GM18502 (cell line): ENCODE measurements around the gene BEST2.
A peak's percentile ranks its signal among the peaks of the same experiment; 100 is the strongest.

Source experiments
- ATAC-seq: cut with Tn5 transposase; IDR thresholded peaks from one replicate; pipeline ENCODE4 v1.9.1; 2021; ENCODE audit warnings: mild to moderate bottlenecking; ENCODE audit not compliant: unreplicated experiment, poor library complexity

BEST2 gene

DNA sequence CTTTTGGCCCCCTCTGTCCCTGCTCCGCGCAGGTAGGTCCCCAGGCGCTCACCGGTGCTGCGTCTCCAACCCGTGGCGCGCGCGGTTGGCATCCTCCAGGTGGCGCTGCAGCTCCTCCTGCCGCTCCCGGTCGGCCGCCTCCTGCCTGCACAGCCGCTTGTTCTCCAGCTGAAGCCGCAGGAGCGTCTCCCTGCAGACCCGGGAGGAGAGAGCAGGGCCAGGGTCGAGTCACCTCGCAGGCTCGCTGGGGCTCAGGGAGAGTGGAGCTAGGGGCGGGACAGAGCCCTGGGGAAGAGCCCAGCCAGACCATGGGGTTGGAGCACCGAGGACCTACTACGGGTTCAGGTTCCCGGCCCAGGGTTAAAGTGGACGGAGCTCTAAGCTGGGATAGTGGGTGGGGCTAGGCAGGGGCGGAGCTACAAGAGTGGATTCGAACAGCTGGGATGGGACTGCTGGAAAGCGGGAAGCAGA is 14.5 kb downstream of the BEST2 start:
- ATAC-seq = no peak

DNA sequence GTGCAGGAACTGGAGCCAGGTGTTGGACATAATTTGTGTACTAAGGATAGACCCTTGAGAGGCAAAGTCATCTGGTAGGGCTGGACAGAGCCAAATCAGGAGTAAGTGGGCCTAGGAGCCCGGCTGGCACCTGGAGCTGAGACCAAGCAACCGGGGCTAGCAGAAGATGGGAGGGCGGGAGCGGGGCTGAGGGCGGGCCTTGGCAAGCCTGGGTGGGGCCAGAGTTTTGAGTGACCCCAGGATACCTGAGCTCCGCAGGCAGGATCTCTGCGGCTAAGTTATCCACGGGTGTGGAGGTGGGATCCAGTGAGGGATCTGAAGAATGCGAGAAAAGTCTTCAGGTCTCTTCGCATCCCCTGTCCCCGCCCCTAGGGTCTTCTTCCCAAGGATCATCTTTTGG is 15.6 kb downstream of the BEST2 start:
- no peak for ATAC-seq

DNA sequence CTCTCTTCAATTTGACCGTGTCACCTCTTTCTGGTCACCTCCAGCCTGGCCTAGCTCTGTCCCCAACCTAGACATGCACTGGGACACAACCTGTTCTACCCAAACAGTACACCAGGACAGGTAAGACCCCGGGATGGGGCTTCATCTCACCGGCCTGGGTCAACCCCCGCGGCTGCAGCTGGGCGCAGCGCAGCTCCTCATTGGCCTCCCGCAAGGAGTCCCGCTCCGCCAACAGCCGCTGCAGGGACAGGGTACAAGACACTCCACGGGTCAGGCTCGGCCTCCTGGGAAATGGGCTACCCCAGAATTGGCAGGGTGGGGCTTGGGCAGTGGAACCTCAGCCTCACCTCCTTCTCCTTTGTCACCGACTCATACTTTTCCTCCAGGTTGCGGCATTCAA is 16.1 kb downstream of the BEST2 start:
- no peak for ATAC-seq

DNA sequence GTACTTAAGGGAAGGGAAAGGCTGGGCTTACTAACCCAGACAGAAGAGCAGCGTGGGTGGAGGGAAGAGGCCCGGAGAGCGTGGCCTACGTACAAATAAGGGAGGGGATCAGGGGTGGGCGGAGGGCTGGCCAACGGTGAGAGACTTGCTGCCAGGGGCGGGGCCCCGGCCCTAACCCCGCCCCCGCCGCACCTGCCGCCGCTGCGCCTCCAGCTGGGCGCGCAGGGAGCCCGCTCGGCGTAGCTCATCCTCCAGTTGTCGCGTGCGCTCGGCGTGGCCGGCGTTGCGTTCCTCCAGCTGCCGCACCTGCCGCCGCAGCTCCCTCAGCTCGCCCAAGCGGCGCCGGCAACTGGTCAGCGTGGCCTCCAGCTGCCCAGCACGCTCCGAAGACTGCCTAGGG is 18.1 kb downstream of the BEST2 start:
- ATAC-seq = no peak

DNA sequence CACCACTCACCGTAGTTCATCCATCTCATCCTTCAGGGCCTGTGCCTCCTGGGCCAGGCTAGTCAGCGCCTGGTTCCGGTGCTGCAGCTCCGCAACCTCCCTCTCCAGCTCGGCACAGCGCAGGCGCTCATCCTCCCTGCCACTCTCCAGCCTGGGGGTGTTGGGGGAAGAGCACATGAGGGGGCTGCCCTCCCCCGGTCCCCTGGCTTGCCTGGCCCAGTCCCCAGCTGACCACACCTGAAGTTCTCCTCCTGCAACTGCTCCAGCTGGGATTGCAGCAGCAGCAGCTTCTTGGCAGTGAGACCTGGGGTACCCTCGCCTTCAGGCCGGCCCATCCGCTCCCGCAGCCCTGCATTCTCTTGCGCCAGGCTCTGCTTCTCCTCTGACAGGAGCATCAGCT is 19.3 kb downstream of the BEST2 start:
- ATAC-seq = no peak

DNA sequence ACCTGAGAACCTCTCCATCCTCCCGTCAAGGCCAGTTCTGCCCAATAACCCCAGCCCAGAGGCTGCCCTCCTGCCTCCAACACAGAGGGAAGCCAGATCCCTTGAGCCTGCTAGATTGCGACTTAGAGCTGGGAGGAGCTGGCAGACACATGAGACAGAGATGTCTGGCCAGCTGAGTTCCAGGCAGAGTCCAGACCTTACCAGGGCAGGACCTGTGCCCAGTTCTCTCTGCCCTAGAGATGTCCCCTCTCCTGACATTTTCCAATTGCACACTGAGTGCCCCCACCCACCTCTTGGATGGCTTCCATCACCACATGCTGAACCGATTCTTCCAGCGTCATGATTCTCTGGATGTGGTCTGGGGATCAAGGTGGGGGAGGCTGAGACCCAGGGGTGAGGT is 20.7 kb downstream of the BEST2 start:
- ATAC-seq = no peak

DNA sequence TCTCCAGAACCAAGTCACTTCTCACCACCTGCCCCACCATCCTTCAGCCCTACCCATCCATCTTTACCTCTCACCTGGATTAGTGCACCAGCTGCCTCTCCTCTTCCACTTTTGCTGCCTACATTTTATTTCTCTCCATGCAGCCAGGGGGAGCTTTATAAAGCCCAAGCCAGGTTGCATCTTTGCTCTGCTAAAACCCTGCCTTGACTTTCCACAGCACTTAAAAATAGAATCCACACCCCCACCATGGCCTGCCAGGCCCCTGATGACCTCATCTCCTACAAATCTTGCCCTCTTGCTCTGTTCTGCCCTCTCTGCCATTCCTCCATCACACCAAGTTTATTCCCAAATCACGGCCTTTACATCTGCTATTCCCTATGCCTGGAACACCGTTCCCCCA is 22.0 kb downstream of the BEST2 start:
- ATAC-seq = no peak

DNA sequence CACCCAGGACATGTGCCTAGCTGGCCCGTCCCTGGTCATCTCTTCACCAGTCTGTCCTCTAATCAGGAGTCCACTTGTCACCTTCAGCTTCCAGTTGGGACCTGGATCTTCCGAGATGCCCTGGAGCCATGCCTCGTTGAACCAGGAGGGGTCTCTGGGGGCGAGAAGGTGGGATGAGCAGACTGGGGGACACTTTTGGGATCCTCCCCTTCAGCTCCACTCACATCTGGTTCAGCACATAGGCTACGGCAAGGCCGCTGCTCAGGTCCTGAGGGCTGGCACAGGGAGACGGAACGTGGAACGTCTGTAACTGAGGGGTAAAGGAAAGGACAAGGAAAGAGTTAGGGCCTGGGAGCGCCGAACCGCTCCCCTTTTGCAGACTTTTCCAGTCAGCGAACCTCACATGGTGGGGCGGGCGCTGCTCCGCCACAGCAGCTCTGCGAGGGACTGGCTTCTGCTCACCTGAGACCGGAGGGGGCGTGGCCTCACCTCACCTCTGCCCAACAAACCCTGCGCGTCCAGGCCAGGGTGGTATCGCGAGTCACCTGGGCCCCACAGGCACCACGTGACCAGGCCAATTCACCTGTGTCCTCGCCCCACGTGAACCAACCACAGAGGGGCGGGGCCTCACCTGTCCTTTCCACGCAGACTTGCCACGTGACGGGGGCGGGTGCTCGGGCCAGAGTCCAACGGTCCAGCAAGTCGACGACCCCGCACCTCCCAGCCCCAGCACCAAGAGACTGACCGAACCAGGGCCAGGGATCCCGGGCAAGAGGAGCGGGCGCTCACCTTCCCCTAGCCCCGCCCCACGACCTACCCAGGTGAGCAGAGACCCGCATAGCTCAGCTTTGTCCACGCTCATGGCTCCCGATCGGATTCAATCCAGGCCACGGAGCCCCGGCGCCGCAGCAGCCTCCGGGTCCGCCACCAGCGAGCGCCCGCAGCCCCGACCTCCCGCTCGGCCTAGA is 23.3 kb downstream of the BEST2 start, which contains the start of gene HOOK2:
Gene HOOK2, minus strand, starts transcription at position 965 of the 968 bp plus-strand sequence. Its CDS starts 103 bp downstream, at position 862.
- ATAC-seq = no peak

DNA sequence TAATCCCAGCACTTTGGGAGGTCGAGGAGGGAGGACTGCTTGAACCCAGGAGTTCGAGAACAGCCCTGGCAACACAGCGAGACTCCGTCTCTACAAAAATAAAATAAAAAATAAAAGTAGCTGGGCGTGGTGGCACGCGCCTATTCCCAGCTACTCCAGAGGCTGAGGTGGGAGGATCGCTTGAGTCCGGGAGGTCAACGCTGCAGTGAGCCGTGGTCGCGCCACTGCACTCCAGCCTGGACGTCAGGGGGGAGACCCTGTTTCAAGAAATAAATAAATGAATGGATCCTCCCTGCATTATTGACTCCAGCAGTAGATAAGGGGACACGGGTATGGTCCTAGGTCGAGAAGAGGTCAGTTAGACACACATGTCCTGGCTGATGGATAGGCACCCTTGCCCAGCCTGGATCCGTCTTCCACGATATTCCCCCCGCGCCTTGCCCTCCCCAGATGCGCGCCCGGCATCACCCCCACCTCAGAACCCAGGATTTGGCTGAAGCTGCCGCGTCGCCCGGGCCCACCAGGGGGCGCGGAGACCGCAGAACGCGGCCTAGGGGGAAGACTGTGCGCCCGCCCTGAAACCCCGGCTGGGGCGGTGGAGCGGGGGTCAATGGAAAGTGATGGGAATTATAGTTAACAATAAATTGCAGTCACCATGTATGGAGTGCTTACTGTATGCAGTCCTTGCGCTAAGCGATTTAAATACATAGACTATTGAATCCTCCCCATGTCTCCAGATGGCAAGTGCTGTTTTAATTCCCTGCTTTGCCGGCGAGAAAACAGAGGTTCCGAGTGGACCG is 25.8 kb downstream of the BEST2 start:
- ATAC-seq = peak; percentile 34

DNA sequence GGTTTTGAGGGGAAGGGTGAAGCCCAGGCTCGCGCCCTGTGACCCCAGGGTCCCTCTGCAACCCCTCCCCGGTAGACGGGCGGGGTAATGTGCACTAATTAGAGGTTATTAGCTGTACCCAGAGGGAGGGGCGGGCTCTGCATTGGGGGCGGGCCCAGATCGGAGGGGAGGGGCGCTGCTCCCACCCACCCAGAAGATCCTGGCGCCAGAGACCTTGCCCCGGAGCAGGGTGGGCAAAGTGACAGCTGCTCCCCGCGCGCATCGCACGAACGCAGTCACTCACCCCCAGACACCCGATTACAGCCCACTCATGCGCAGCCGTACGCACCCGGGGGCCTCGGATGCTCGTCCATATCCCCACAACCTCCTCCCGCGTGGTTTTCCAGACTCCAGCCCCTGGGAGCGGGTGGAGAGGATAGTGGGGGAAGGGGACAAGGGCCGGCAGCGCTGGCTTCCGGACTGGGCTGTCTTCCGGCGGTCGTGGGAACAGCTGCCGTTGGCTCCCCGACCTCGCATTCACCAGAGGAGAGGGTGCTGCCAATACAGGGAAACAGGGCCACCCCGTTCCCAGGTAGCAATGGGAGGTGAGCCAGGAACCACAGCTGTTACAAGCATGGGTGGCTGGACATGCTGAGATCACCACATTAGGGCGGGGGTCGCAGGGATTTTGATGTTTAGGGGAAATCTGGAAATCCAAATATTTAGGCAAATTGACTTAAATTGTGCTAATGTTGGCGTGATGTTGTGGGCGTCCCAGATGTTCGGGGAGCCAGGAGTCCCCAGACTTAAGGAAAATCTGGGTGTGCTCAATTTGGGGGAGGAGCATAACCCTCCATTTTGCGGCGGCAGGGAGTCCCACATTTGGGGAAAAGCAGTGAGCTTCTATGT is 26.7 kb downstream of the BEST2 start:
- no peak for ATAC-seq

DNA sequence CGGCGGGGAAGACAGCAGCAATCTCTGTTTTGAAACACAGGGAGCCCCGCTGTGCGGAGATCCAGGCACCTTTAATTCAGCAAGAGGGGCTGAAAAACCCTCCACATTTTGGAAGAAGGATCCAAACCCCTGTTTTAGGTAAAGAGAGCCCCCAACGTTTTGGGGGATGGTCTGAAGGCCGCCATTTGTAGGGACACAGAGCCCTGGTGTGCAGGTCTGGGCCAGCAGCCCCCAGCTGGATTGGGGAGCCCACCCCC is 27.2 kb downstream of the BEST2 start:
- no peak for ATAC-seq

DNA sequence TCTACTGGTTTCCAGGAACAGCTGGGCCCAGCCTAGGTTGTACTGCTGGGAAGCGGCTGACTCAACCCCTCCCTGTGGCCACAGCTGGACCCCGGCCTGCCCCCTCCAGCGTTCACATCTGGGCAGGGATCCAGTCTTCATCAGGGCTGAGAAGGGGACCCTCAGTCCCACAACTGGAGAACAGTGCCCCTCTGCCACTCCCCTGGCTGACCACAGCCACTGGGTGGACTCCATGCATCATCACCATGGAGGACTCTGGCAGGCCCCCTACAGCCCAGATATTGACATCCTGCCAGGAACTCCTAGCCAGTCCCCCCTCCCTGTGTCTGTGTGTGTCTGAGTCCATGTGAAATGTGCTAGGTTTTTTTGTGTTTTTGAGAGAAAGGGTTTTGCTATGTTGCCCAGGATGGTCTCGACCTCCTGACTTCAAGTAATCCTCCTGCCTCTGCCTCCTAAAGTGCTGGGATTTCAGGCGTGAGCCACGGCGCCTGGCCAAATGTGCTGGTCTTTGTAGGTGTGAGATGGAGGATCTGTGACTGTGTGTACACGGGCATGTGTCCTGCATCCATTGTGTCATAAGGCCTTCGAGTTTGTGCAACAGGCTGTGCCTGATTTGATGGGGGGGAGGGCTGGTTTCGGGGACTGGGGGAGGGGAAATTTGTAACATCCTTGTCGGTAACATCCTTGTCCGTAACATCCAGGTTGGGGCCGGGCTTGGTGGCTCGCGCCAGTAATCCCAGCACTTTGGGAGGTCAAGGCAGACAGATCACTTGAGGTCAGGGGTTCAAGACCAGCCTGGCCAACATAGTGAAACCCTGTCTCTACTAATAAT is 27.8 kb downstream of the BEST2 start:
- ATAC-seq = no peak

DNA sequence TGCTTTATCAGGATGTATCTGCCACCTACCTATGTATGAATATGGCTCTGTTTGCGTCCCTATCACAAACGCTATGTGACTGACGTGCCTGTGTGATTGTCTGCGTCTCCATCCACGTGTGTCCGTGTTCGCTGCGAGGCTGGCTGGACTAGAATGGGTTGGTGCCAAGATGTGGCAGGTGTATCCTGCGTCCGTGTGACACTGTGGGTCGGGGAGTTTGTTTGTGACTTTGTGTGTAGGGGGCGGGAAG is 30.5 kb downstream of the BEST2 start:
- ATAC-seq = no peak

DNA sequence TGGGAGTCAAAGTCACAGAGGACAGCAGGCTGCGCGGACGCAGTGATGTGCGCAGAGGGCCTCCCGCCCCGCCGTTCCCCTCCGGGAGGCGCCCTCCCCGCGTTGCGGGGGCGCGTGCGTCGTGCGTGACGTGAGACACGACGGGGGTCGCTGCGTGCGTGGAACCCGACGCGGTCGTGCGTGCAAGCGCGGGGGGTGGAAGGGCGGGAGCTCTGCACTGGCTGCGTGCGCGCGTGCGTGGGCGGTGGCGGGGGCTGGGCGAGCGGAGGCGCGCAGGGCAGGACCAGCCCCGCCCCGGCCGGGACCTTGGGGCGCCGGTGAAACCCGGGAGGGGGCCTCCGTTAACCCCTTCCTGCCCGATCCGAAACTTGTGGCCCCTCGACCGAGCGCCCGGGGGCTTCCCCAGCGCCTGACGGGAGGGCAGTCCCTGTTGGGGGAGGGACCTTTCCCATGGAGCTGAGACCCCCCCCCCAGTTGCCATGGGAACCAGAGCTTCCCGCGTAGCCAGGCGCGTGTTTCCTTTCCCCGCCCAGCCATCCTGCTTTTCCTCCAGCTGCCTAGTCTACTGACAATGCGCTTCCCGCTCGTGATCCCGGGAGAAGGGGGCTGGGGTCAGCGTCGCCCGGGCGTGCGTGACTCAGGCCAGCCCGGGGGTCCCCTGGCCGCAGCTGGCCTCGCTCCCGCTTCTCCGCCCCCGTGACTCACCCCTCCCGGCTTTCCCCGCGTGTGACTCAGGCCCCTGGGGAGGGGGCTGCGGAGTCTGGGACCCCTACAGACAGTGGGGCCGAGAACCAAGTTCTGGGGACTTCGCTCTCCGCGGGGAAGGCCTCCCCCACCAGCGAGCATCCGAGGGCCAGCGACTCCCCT is 31.1 kb downstream of the BEST2 start:
- ATAC-seq = peak; percentile 23

DNA sequence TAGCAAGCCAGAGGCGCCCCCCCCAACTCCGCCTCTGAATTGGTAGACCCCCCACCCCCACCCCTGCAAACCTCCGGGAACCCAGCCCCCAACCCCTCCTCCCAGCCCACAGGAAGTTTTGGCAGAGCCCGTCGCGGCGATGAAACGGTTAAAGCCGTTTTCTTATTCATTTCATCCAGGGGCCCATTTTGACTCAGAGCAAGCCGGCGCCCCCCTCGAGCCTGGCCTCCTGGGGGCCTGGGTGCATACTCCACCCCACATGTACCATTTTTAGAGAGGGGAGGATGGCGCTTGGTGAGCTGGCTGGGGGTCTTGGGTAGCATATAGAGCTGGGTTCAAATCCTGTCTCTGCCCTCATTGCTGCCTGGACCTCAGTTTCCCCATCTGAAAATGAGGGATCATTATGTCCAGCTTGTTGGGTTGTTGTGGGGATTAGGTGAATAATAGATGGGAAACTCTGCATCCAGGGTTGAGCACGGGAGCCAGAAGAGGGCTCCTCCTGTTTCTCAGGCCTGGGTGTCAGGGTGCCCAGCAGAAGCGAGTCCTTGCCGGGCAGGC is 31.8 kb downstream of the BEST2 start:
- no peak for ATAC-seq

DNA sequence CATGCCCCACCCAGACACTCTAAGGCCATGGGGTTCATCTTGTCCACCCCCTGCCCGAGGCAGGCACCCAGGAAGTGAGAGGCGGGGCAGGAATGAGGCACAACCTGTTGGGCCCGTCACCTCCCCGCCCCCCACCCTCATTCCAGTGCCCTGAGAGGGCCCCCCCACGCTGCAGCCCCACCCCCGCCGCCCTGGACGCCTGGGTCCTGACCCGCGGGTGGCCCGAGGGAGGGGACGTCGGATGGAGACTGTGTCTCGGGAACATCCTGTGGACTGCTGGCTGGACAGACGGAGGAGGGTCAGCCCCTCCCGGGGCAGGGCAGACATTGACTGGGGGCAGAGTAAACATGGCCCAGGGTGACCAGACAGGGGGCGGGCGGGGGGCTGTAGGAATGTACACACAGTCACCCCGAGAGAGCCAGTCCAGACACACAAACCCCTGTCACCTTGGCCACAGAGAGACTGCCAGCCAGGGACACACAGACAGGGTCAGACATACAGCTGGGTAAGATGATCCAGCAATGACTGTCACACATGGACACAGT is 32.3 kb downstream of the BEST2 start:
- ATAC-seq = no peak

DNA sequence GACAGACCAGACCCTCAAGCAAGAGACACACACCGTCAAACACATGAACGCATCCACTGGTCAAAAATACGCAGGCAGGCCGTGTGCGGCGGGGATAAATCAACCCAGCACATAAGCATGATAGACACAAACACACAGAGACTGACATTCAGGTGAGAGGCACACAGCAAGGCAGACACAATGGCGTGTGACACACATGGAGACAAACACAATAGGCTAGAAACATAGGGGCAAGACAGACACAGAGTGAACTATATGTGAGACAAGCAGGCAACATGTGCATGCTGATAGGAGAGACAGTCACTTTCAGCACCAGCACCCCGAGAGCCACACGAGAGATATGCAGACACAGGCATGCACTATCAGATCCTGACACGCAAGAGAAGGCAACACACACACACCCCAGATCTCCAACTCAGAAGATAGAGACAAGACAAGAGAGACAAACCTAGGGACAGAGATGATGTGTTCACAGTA is 32.8 kb downstream of the BEST2 start:
- no peak for ATAC-seq

DNA sequence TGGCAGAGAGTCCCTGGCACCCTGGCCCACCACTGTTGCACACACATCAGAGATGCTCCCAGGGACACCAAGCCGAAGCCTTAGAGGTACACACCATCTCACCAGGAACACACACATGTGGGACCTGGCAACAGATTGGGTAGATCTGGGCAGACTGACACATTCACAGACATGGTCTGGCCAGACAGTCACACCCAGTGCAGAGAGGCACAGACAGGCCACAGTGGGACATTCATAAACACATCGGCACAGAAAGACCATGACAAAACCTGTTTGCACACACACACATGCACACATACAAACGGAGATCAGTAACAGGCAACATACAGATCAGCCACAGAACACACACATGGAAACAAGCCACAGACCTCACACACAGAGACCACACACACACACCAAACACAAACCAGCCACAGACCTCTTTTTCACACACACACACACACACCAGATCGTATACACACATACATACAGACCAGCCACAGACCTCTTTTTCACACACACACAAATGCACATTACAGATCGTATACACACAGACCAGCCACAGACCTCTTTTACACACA is 33.4 kb downstream of the BEST2 start:
- no peak for ATAC-seq
